ENCODE results near the gene TRABD2B.

DNA sequence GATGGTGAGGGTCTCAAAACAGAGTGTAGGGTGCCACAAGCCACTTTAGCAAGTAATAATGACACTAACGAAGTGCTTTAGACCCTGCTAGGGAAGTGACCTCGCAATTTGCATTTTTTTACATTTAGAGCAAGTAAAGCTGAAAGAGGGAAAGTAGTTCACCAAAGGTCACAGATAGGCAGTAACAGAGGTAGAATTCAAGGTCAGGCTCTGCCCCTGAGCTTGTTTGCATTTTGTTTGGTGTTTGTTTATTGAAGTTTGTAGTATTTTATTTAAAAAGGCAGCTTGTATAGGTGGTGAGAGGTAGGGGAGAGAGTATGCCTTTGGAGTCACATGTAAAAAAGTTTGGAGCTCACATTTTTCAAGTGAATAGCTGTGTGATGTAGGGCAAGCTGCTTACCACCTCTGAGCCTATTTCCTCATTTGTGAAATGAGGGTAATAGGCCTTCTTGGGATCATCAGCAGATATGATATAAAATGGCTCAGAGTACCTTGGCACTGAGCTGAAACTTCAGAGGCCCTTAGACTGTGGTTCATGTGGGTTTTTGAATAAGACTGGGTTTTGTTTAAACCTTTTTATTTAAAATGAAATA is 142.5 kb downstream of the TRABD2B start:
- TF ChIP-seq, protein P1, sequence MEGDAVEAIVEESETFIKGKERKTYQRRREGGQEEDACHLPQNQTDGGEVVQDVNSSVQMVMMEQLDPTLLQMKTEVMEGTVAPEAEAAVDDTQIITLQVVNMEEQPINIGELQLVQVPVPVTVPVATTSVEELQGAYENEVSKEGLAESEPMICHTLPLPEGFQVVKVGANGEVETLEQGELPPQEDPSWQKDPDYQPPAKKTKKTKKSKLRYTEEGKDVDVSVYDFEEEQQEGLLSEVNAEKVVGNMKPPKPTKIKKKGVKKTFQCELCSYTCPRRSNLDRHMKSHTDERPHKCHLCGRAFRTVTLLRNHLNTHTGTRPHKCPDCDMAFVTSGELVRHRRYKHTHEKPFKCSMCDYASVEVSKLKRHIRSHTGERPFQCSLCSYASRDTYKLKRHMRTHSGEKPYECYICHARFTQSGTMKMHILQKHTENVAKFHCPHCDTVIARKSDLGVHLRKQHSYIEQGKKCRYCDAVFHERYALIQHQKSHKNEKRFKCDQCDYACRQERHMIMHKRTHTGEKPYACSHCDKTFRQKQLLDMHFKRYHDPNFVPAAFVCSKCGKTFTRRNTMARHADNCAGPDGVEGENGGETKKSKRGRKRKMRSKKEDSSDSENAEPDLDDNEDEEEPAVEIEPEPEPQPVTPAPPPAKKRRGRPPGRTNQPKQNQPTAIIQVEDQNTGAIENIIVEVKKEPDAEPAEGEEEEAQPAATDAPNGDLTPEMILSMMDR (IDR thresholded peaks at IDR 0.05; ENCODE audit: insufficient read depth, low read length, poor library complexity, severe bottlenecking) = no peak
- no peak for TF ChIP-seq EZH2phosphoT487 (conservative IDR thresholded peaks at IDR 0.05; ENCODE audit: low read length)
